Spleen (tissue), 7 donors: Measurements from ENCODE around the gene ETNK2.

Experiments
- CTCF ChIP-seq, 11 experiments: fragments of 200-600 bp in 7 of 11; fragments of 450-650 bp in 4 of 11; sonication (generic) in 4 of 11; IDR thresholded peaks in 8 of 11; conservative IDR thresholded peaks in 3 of 11; 1 replicate in 7 of 11; 2 replicates in 4 of 11; pipeline versions ENCODE4 v1.4.0 to v1.8.0; 2016 to 2021; ENCODE audit warnings: antibody characterized with exemption in 11 of 11, inconsistent platforms in 4 of 11, mild to moderate bottlenecking in 1 of 11
- POLR2A ChIP-seq, 3 donors: fragments of 450-650 bp; IDR thresholded peaks; one replicate each; pipeline ENCODE4 v1.5.1; 2017; ENCODE audit warnings: antibody characterized with exemption in 3 of 3, mild to moderate bottlenecking in 1 of 3
- POLR2AphosphoS5 ChIP-seq, 3 donors: sonication (generic); formaldehyde crosslinking; IDR thresholded peaks; one replicate each; pipeline ENCODE4 v1.5.1; 2017; ENCODE audit warnings: antibody characterized with exemption in 3 of 3
- donor health status: DM: no; HTN: no; CAD: no; lungs with moderate emphysema.
- donor health status: DM: no; HTN: no; CAD: no.
- donor health status: DM: no; HTN: no; CAD: no.

- TF ChIP-seq CTCF (IDR thresholded peaks at IDR 0.05 in 8 of 11, conservative IDR thresholded peaks at IDR 0.05 in 3 of 11) (no peak), POLR2A (IDR thresholded peaks at IDR 0.05) (no peak), POLR2AphosphoS5 (IDR thresholded peaks at IDR 0.05) (no peak)
Observed at GRCh38 chr1:204149107-204149506, 2.7 kb downstream of the ETNK2 start.
